Activated CD8-positive, alpha-beta memory T cell treated with anti-CD3 and anti-CD28 coated beads, Interleukin-2, amount 50 U/mL, for 24 hours (primary cell): ENCODE measurements around the gene DHRS3.
A peak's percentile ranks its signal among the peaks of the same experiment; 100 is the strongest.

Source experiments
- DNase-seq: peaks from one replicate; pipeline ENCODE4 v3.0.0-alpha.2; 2020; ENCODE audit errors: extremely low read depth

DHRS3 gene

GRCh38 chr1:12640237-12640957, 22.4 kb upstream of the DHRS3 start:
- no peak for DNase-seq

DNA sequence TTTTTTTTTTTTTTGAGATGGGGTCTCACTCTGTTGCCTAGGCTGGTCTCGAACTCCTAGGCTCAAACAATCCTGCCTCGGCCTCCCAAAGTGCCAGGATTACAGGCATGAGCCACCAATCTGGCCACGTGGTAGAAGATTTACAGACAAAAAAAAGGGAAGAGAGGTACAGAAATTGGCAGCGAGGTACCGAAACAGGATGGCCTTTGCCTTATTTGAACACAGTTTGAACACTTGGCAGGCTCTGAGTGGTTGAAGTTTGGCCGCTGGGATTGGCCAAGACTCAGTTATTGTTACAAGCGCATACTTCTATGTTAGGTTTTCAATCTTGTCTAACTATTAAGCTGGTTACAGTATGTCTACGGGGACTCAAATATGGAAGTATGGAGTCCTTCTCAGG, 19.7 kb upstream of the DHRS3 start:
- DNase-seq = no peak

GRCh38 chr1:12636098-12636950, 18.3 kb upstream of the DHRS3 start:
- no peak for DNase-seq

DNA sequence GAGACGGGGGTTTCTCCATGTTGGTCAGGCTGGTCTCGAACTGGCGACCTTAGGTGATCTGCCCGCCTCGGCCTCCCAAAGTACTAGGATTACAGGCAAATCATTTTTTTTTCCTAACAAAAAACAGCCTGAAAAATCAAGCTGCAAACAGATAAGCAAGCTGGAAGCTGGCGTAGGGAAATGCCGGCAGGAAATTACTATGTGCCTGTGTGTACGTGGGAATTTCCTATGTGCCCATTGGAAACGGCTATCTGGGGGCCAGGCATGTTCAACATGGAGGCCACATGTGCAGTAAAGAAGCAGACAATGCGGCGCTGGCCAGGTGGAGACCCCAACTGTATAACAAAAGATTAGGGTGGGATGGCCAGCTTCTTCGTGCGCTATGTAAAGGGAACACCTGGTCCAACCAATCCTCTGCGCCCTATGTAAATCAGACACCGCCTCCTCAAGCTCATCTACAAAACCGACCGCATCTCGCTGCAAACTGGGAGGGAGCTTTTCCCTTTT, 16.7 kb upstream of the DHRS3 start:
- no peak for DNase-seq

DNA sequence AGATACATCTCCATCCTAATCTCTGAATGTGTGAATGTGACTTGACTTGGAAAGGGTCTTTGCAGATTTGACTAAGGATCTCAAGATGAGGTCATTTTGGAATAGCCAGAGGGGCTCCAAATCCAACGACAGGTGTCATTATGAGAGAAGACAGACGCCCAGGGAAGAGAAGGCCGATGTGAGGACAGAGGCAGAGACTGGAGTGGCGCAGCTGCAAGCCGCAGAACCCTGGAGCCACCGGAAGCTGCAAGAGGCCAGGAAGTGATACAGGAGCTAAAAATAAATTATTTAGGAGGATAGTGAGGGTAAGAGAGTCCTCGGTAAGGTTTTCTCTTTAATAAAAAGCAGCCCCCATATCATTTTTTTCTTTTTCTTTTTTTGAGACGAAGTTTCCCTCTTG, 16.1 kb upstream of the DHRS3 start:
- DNase-seq = no peak

DNA sequence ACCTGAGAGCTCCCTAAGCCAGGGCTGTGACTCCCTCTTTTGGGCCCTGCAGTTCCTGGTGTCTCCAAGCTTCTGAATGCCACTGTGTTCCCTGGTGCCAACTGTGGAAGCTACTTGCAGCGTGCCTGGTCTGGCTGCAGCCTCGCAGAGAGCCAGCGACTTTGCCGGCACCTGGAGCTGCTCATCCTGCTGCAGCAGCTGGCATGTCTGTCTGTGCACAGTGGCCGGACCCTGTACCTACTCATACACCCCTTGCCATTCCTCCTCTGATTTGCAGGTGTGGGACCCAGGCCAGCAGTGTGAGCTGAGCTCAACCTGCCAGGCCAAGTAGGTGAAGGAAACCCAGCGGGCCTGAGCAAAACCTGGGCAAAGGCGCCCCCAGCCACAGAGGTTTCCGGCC, 13.6 kb upstream of the DHRS3 start:
- DNase-seq = no peak

- no peak for DNase-seq
Observed at GRCh38 chr1:12630946-12631530, 13.0 kb upstream of the DHRS3 start.

DNA sequence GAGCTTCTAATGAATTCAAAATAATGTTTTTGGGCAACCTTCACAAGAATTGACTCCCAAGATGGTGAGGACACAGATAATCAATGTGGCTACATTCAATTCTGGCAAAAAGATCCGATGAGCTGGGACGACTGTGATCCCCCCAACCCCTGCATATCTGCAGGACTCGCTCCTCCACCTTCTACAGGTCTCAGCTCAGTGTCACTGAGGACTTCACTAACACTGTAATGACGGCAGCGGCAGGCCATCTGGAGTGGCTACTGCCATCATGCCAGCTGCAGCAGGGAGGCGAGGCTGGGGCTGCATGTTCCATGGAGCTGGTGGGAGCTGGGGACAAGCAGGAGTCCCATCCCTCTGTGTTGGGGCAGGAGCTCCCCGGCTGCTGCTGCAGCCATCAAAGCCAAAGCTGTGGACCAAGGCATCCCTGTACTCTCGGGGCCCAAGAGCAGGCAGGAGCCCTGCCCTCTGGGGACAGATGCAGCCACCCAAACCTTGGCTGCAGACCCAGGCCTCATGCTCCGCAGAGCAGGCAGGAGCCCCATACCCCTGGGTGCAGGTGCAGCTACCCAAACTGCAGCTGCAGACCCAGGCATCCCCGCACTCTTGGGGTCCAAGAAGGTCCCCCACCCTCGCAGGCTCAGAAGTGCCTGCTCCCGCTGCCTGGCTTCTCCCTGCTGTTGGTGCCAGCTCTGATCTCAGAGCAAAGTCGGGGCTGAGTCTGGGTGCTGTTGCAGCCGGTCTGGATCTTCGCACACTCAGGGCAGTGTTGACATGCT, 12.2 kb upstream of the DHRS3 start:
- DNase-seq = no peak

GRCh38 chr1:12629511-12629956, 11.5 kb upstream of the DHRS3 start:
- no peak for DNase-seq

GRCh38 chr1:12627296-12627695, 9.3 kb upstream of the DHRS3 start:
- DNase-seq = no peak

- DNase-seq = no peak
Observed at GRCh38 chr1:12626888-12627287, 8.9 kb upstream of the DHRS3 start.

DNA sequence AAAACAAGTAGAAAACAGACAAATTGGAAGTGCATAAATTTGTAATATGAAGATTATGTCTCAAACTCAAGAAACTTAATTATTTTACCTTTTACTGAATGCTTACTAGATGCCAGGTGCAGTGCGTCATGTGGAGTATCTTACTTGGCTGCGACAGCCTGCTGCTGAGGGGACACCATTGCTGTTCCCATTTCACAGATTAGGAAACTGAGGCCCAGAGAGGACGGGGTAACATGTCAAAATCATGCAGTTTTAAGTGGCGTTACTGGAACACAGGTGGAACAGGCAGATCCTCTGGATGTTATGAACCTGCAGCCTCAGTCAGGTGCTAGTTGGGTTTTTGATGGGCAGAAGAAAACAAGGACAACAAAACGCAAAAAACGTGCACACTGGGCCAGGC, 7.3 kb upstream of the DHRS3 start:
- DNase-seq = no peak

- no peak for DNase-seq
Observed at GRCh38 chr1:12622506-12622905, 4.5 kb upstream of the DHRS3 start.

DNA sequence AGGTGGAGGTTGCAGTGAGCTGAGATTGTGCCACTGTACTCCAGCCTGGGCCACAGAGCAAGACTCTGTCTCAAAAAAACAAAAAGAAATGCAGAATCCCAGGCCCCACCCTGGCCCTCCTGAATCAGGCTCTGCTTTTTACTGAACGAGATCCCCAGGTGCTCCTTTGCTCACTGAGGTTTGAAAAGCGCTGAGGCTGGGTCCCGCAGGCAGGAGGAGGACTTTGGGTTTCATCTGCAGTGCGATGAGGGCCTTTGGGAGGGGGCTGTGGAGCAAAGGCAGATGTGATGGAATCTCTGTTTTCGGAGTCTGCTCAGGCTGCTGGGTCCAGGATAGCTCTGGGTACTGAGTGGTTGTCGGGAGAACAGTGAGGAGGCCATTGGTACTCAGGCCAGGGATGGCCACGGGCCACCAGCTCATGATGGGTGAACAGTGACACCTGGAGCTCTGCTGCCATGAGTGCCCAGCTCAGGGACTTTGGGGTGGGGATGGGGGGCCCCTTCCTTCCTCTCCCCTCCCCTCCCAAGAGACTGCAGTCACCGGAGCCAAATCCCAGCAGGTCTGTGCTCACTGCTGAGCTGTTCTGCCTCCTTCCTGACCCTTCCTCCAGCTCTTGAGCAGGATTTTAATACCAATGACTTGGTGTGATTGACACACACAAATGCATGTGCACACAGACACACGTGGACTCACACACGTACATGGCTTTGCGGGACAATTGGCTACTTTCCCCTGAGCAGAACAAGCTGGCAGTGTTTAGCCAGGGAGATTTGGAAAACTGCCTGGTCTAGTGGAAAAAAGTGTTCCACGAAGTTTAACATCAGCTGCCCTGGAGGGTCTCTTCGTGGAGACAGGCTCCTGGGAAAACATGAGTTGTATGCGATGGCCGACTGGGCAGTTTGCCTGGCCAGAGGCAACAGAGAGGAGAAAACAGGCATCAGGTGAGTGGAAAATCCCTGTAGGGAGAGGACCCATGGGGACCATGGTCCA, 3.6 kb upstream of the DHRS3 start:
- DNase-seq = no peak

- no peak for DNase-seq
Observed at GRCh38 chr1:12620931-12621330, 2.9 kb upstream of the DHRS3 start.

GRCh38 chr1:12620488-12620865, 2.5 kb upstream of the DHRS3 start:
- DNase-seq = no peak

DNA sequence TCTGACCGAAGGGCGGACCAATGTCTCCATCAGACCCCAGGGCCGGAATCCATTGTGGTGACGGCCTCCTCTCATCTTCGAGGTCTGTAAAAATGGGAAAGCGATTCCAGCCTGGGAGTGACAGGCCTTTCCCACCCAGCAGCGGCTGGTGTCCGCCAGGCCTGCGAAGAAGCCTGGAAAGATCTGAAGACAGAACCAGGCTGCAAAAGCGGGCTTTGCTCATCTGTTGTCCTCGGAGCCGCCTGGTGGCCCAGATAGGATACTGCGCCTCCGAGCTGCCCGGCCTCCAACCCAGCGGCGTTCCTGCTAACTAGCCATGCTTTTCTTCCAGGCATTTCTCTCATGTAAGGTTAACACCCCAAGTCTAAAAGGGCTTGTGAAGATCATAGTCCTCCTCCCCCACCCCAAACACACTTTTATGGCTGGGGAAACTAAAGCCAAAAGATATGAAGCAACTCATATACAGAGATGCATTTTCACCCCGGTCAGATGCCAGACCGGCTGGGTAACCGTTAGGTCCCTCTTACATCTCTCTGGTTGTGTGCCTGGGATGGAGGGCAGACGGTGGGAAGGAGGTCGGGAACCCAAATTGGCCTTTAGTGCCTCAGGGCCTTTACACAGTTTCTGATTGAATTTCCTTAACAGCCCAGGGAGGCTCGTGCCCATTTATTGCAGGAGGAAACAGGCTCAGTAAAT, 1.9 kb upstream of the DHRS3 start:
- peak; percentile 59 for DNase-seq

DNA sequence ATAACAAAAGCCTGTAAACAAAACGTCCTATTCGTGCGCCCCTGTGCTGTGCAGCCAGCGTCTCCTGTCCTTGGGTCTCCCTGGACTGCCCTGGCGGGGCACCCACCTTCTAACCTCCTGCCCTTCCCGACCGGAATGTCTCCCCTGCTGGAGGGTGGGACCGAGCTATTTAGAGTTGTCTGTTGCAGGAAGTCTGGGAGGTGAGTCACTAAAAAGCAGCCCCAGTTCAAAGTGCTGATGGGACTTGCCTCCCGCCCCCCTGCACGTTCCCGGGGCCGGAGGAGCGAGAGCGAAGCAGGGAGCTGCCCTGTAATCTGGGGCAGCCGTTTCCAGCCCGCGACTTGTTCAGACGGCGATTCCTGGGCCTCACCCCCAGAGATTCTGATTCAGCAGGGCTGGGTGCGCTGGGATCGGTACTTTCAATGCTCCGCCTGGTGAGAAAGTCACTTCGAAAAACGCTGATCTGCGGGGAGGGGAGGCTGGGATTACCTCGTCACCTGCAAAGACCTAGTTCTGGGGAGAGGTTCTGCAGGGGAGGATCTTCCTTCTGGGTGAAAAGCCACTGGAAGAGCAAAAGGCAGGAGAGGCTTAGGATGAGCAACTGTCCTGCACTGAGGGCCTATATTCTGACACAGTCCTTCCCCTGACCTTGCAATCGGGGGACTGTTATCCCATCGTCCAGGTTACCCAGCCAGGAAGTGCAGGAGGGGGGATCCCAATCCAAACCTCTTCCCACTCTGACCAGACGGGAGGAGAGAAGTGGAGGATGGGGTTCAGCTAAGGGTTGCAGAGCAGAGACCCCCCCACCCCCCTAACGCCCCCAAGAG, 1.2 kb upstream of the DHRS3 start:
- no peak for DNase-seq

GRCh38 chr1:12618661-12618964, 603 bp upstream of the DHRS3 start:
- DNase-seq = no peak
